Inferior parietal cortex (tissue), 1 donor: ENCODE results near the gene MS4A13.
"Not testable (repeated sequence)": the region's sequence is repeated elsewhere in the genome, so short reads cannot be mapped to it uniquely, and the experiment has no call there.

Experiments
- DNase-seq: peaks from one replicate; pipeline ENCODE4 v3.0.0-alpha.2; 2016; ENCODE audit errors: extremely low spot score

The MS4A13 gene

GRCh38 chr11:60530454-60531100 lies 15.4 kb downstream of the MS4A13 start:
- DNase-seq: no peak

GRCh38 chr11:60532383-60532782 lies 17.2 kb downstream of the MS4A13 start:
- DNase-seq: not testable (repeated sequence)

GRCh38 chr11:60538627-60539026 lies 23.4 kb downstream of the MS4A13 start:
- DNase-seq: not testable (repeated sequence)

- no peak for DNase-seq
These were observed 28.9 kb downstream of the MS4A13 start for GRCh38 chr11:60544077-60544476.

- no peak for DNase-seq
These were observed 46.1 kb downstream of the MS4A13 start for GRCh38 chr11:60561254-60561653.

GRCh38 chr11:60563553-60564235 lies 48.5 kb downstream of the MS4A13 start:
- DNase-seq: no peak

- no peak for DNase-seq
These were observed 51.6 kb downstream of the MS4A13 start for GRCh38 chr11:60566776-60567175.

- DNase-seq: no peak
These were observed 55.8 kb downstream of the MS4A13 start for GRCh38 chr11:60570970-60571369.

GRCh38 chr11:60589611-60590010 lies 74.4 kb downstream of the MS4A13 start:
- no peak for DNase-seq
